ENCODE results near the gene GPS2. TPM values are rescaled to one million over a fixed set of nuclear protein-coding genes. Genes with fewer than 3 reads are reported as not detected.
A peak's percentile ranks its signal among the peaks of the same experiment; 100 is the strongest.

Gene GPS2
- total RNA-seq, 1 experiment from 2014 or later, result 62.6 TPM

DNA sequence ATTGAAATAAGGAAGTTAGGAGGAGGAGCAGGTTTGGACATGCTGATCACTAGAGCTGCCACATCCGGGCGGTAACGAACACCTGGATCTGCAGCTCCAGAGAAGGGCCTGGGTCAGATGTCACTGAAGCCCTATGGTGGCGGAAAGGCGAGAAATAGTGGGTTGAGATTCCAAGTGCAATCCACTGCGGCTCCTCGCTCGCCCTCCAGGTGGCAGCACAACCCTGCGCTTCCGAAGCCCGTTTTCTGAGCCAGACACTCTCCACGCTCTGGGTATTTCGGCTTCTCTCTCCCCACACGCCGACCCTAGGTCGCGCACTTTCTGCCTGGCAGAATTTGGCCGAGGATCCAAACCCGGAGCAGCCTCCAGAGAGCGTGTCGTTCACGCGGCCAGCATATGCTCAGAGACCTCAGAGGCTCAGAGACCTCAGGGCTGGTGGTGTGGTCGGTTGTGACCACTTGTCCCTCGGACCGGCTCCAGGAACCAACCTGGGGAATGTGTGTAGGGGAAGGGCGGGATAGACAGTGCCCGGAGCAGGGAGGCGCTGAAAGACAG lies 34.6 kb downstream of the GPS2 start:
- Histone ChIP-seq H3K4ac (ENCODE audit: low read depth, low read length) (no peak overlapping the region), H3T11ph (ENCODE audit: low read length) (no peak overlapping the region), H2BK120ac (ENCODE audit: low read depth, low read length, poor library complexity, severe bottlenecking) (no peak overlapping the region), H2BK15ac (ENCODE audit: low read depth, low read length) (no peak overlapping the region), H2AFZ (ENCODE audit: low read length) (peak overlapping the region; percentile 42), H3K23me2 (ENCODE audit: insufficient read length, low read depth, low read length, poor library complexity, severe bottlenecking) (peaks cover 12% of the 10 kb centered on the region), H4K8ac (replicated peaks; ENCODE audit: insufficient read length, low read depth, low read length) (no peak overlapping the region), H3K18ac (ENCODE audit: insufficient read length, low read depth, low read length) (peak overlapping the region; percentile 41), H3K56ac (ENCODE audit: insufficient read length, low read depth, low read length) (no peak overlapping the region), H3K27ac (ENCODE audit: insufficient read length, low read depth, low read length) (peak overlapping the region; percentile 78), H3K14ac (ENCODE audit: insufficient read depth, low read length) (peak overlapping the region; percentile 55; the same call in 1 of the 2 replicates), H3K4me1 (ENCODE audit: insufficient read depth, low read length) (peaks cover 4% of the 10 kb centered on the region; the same call in 1 of the 2 replicates), H4K91ac (ENCODE audit: insufficient read length, low read depth, low read length) (no peak overlapping the region), H4K5ac (ENCODE audit: insufficient read length, low read depth, low read length) (no peak overlapping the region), H2BK20ac (ENCODE audit: low read depth, low read length, poor library complexity, severe bottlenecking) (no peak overlapping the region), H2AK5ac (ENCODE audit: insufficient read length, low read length) (no peak overlapping the region), H3K9me3 (ENCODE audit: control insufficient read depth, low read depth, low read length) (no peaks in the 10 kb centered on the region), H3K79me2 (ENCODE audit: insufficient read depth, low read length) (no peaks in the 10 kb centered on the region), H4K20me1 (ENCODE audit: control insufficient read depth, insufficient read depth, insufficient read length) (no peaks in the 10 kb centered on the region), H2BK5ac (ENCODE audit: insufficient read length, low read length) (no peak overlapping the region), H3K27me3 (ENCODE audit: insufficient read depth, low read length) (no peaks in the 10 kb centered on the region), H3K4me2 (ENCODE audit: insufficient read depth, insufficient read length, low read length) (peak overlapping the region; percentile 75), H2BK12ac (ENCODE audit: insufficient read length, low read depth, low read length) (no peak overlapping the region), H3K23ac (ENCODE audit: insufficient read length, low read depth, low read length) (no peak overlapping the region), H3K79me1 (ENCODE audit: insufficient read depth, low read depth, low read length, poor library complexity, severe bottlenecking) (no peaks in the 10 kb centered on the region), H3K9ac (ENCODE audit: extremely low read depth, insufficient read length, low read length) (no peak overlapping the region)
- peaks cover 16 to 23% of the 10 kb centered on the region in 2 experiments for H3K4me1 Mint-ChIP-seq
- TF ChIP-seq, protein P1, sequence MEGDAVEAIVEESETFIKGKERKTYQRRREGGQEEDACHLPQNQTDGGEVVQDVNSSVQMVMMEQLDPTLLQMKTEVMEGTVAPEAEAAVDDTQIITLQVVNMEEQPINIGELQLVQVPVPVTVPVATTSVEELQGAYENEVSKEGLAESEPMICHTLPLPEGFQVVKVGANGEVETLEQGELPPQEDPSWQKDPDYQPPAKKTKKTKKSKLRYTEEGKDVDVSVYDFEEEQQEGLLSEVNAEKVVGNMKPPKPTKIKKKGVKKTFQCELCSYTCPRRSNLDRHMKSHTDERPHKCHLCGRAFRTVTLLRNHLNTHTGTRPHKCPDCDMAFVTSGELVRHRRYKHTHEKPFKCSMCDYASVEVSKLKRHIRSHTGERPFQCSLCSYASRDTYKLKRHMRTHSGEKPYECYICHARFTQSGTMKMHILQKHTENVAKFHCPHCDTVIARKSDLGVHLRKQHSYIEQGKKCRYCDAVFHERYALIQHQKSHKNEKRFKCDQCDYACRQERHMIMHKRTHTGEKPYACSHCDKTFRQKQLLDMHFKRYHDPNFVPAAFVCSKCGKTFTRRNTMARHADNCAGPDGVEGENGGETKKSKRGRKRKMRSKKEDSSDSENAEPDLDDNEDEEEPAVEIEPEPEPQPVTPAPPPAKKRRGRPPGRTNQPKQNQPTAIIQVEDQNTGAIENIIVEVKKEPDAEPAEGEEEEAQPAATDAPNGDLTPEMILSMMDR (conservative IDR thresholded peaks at IDR 0.05), result peak; percentile 86
- WGBS (ENCODE audit: extremely low coverage, insufficient read length, low lambda C conversion rate), result no CpG with 5 or more reads among the region's 29 CpGs
- H3K27ac Mint-ChIP-seq, result peak overlapping the region in 2 of 3 experiments; percentile 77 to 90; a peak in 3 of 7 replicates
- peaks cover 0 to 7% (median 2%) of the 10 kb centered on the region in 3 experiments; a peak in 3 of 7 replicates for H3K36me3 Mint-ChIP-seq (ENCODE audit: insufficient read depth in 1 of 3, low read depth in 3 of 3)
- peak; percentile 98 for DNase-seq
- peaks cover 13% of the 10 kb centered on the region for H3K27me3 Mint-ChIP-seq (ENCODE audit: low read depth)
- no peaks in the 10 kb centered on the region for H3K9me3 Mint-ChIP-seq
- peak overlapping the region; percentile 76 to 92 for H3K4me3 Mint-ChIP-seq

All from H9 (cell line).